Measurements from ENCODE around the gene IL6R. TPM values are rescaled to one million over a fixed set of nuclear protein-coding genes. Genes with fewer than 3 reads are reported as not detected.

The IL6R gene
- total RNA-seq, 1 experiment from 2014 or later = 22.8 TPM

- no peak for DNase-seq (ENCODE audit: unreplicated experiment)
- Mint-ChIP-seq H3K36me3 (ENCODE audit: insufficient read depth, unreplicated experiment) (no peaks in the 10 kb centered on the region), H3K27me3 (ENCODE audit: insufficient read depth, unreplicated experiment) (peaks cover 44% of the 10 kb centered on the region), H3K27ac (ENCODE audit: low read depth, unreplicated experiment) (no peak overlapping the region), H3K4me1 (ENCODE audit: insufficient read depth, unreplicated experiment) (no peaks in the 10 kb centered on the region), H3K9me3 (ENCODE audit: unreplicated experiment) (no peaks in the 10 kb centered on the region), H3K4me3 (ENCODE audit: unreplicated experiment) (no peak overlapping the region)
- ChIA-PET POLR2A (interaction anchor here (1.0 kb wide), 1 partner anchor 14 kb away, joined by 3 read pairs; no protein-coding TSS in a partner anchor), CTCF (interaction anchor here (1.5 to 2.4 kb wide), 3 partner anchors 9 to 20 kb away, joined by 4 to 7 read pairs (median 6); no protein-coding TSS in a partner anchor)
- BruUV-seq (replicated peaks) = no TSS peak
- intact Hi-C loops (cut with micrococcal nuclease) = no loop called here
- TF ChIP-seq CTCF (IDR thresholded peaks at IDR 0.05; ENCODE audit: unreplicated experiment) = no peak
Observed at GRCh38 chr1:154499446-154499845, 94.3 kb downstream of the IL6R start.

- DNase-seq (ENCODE audit: unreplicated experiment) = no peak
- H3K9me3 Mint-ChIP-seq (ENCODE audit: unreplicated experiment) = no peaks in the 10 kb centered on the region
- BruUV-seq (replicated peaks) = no TSS peak
- TF ChIP-seq CTCF (IDR thresholded peaks at IDR 0.05; ENCODE audit: unreplicated experiment) = no peak
- H3K36me3 Mint-ChIP-seq (ENCODE audit: insufficient read depth, unreplicated experiment) = no peaks in the 10 kb centered on the region
- intact Hi-C loops (cut with micrococcal nuclease) = no loop called here
- POLR2A ChIA-PET = interaction anchor here (0.6 to 2.1 kb wide), 4 partner anchors 15 to 773 kb away, joined by 3 to 5 read pairs (median 4); partner anchors contain the start of gene INTS3
- no peaks in the 10 kb centered on the region for H3K4me1 Mint-ChIP-seq (ENCODE audit: insufficient read depth, unreplicated experiment)
- H3K27me3 Mint-ChIP-seq (ENCODE audit: insufficient read depth, unreplicated experiment) = peaks cover 52% of the 10 kb centered on the region
- no peak overlapping the region for H3K4me3 Mint-ChIP-seq (ENCODE audit: unreplicated experiment)
- CTCF ChIA-PET = interaction anchor here (0.6 to 2.4 kb wide), 5 partner anchors 10 to 741 kb away, joined by 3 to 7 read pairs (median 4); no protein-coding TSS in a partner anchor
- H3K27ac Mint-ChIP-seq (ENCODE audit: low read depth, unreplicated experiment) = no peak overlapping the region
Observed at GRCh38 chr1:154500533-154500932, 95.4 kb downstream of the IL6R start.

GRCh38 chr1:154501423-154502065, 96.4 kb downstream of the IL6R start:
- POLR2A ChIA-PET = interaction anchor here (0.6 to 2.1 kb wide), 5 partner anchors 18 to 718 kb away, joined by 3 to 6 read pairs (median 5); no protein-coding TSS in a partner anchor
- no TSS peak for BruUV-seq (replicated peaks)
- no peak overlapping the region for H3K4me3 Mint-ChIP-seq (ENCODE audit: unreplicated experiment)

More at GRCh38 chr1:154501423-154502065, 96.4 kb downstream of the IL6R start:
- H3K4me1 Mint-ChIP-seq (ENCODE audit: insufficient read depth, unreplicated experiment) = no peaks in the 10 kb centered on the region
- peaks cover 58% of the 10 kb centered on the region for H3K27me3 Mint-ChIP-seq (ENCODE audit: insufficient read depth, unreplicated experiment)
- no peak for DNase-seq (ENCODE audit: unreplicated experiment)
- intact Hi-C loops (cut with micrococcal nuclease) = no loop called here
- CTCF ChIA-PET = interaction anchor here (1.6 to 2.4 kb wide), 2 partner anchors 11 to 32 kb away, joined by 4 to 7 read pairs; no protein-coding TSS in a partner anchor
- no peak overlapping the region for H3K27ac Mint-ChIP-seq (ENCODE audit: low read depth, unreplicated experiment)
- no peaks in the 10 kb centered on the region for H3K36me3 Mint-ChIP-seq (ENCODE audit: insufficient read depth, unreplicated experiment)
- H3K9me3 Mint-ChIP-seq (ENCODE audit: unreplicated experiment) = no peaks in the 10 kb centered on the region
- no peak for TF ChIP-seq CTCF (IDR thresholded peaks at IDR 0.05; ENCODE audit: unreplicated experiment)
